ENCODE measurements around the gene PRRT1B.

The PRRT1B gene

DNA sequence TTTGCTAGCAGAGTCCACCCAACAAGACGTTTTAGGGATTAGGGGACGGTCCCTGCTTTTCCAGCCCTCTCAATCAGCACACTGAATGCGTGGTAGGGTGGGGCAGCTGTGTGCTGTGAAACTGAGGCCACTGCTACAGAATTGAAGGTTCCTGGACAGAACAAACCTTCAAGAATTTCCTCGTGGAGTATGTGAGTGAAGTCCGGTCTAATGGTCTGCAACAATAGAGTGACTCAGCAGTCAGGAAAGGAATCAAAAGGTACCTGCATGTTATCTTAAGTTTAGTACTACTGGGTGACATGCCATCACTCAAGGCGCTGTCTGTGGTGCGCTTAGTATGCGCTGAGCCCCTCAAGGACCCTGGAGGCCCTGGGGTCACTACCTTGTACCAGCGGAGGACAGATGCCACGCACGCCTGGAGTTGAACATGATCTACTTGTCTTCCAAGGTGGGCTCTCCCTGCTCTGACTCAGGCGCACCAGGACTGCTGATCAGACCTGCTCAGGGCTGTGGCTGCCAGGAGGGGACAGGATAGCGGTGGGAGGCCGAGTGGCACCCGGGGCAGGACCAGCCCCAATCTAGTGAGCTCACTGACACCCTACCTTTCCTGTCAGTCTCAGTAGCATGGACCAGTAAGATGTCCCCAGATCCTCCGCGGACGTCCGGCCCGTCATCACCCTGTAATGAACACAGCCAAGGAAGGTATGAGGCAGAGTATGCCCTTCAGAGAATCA, 50.5 kb downstream of the PRRT1B start:
- no peak for DNase-seq (ENCODE audit: low read depth, low spot score)

- DNase-seq (ENCODE audit: low read depth, low spot score), result no peak
Observed at GRCh38 chr9:131596430-131596743, 51.1 kb downstream of the PRRT1B start.

DNA sequence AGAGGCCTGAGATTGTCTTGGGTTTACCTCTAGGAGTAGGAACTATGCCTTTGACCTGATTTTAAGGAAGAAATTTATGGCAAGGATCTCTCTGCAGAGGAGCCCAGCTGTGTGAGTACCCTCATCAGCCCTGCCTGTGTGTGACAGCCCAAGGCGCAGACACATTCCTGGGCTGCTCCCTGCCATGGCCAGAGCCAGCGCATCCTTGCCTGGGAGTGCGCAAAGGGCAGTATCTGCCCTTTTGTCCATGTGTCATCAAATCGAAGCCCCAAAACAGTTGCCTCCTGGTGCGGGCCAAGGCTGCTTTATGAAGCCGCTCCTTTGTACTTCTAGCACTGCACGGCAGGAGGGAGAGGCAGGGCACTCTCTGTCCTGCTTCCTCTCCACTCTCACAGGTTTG, 51.9 kb downstream of the PRRT1B start:
- no peak for DNase-seq (ENCODE audit: low read depth, low spot score)

- no peak for DNase-seq (ENCODE audit: low read depth, low spot score)
Observed at GRCh38 chr9:131598121-131598520, 52.8 kb downstream of the PRRT1B start.

DNA sequence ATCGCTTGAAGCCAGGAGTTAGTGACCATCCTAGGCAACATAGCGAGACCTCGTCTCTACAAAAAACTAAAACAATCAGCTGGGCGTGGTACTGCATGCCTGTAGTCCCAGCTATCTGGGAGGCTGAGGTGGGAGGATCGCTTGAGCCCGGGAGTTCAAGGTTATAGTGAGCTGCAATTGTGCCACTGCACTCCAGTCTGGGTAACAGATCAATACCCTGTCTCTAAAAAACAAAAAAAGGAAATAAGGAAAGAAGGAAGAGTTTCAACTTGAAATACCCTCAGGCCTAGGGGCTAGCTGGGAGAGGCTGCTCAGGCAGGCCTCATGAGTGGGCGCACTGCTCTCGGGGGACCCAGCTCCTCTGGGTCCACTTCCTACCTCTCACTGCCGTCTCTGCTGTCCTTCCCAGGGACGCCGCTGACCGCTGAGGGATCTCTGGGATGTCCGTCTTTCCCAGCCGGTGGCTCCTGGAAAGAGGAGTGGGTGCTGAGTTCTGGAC, 56.4 kb downstream of the PRRT1B start:
- no peak for DNase-seq (ENCODE audit: low read depth, low spot score)

DNA sequence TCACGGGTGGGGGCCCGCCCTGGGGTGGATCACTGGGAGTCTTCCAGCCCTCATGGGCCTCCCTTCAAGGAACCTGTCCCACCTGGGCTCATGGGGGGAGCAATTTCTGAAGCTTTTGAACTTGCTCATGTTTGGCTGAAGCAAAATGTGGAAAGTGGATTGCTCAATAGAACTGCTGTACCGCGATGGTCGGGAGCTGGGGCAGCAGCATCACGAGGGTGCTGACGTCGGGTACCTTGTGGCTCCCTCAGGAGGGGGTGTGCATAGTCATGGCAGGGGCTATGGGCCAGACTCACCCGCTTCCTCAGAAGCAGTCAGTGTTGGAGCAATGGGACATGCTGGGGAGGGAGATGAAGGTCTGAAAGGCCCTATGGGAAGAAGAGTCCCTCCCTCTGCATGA, 57.9 kb downstream of the PRRT1B start:
- DNase-seq (ENCODE audit: low read depth, low spot score), result no peak

GRCh38 chr9:131603711-131604439, 58.6 kb downstream of the PRRT1B start:
- DNase-seq (ENCODE audit: low read depth, low spot score), result no peak

DNA sequence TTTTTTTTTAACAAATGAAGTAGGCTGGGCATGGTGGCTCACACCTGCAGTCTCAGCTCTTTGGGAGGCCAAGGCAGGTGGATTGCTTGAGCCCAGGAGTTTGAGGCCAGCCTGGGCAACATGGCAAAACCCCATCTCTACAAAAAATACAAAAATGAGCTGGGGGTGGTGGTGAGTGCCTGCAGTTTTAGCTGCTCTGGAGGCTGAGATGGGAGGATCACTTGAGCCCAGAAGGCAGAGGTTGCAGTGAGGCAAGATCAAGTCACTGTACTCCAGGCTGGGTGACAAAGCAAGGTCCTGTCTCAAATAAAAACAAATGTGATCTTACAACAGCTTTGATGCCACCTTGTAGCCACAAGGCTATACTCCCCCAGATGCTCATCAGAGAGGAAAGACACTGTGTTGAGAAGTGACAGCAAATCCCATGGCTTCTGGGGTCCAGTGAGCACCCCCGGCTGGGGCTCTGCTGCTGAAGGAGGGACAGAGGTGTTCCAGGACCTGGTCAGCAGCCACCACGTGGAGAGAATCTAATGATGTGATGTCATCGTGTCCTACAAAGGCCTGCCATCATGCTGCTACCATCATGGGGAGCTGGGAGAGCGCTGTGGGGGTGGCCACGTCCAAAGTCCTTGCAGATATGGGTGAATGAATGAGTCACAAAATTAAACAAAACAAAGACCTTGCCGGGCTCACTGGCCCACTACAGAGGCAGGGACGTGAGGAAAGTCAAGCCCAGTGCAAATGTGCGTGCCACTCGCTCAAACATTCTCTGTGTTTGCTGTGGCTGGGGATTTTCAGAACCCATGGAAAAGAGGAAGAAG, 60.7 kb downstream of the PRRT1B start:
- no peak for DNase-seq (ENCODE audit: low read depth, low spot score)

GRCh38 chr9:131606896-131607567, 61.7 kb downstream of the PRRT1B start:
- no peak for DNase-seq (ENCODE audit: low read depth, low spot score)

GRCh38 chr9:131607591-131607990, 62.3 kb downstream of the PRRT1B start:
- DNase-seq (ENCODE audit: low read depth, low spot score), result no peak

- DNase-seq (ENCODE audit: low read depth, low spot score), result peak; percentile 39
Observed at GRCh38 chr9:131608493-131609037, 63.2 kb downstream of the PRRT1B start.
